K562 (cell line): ENCODE measurements around the gene TCEA3. TPM values are rescaled to one million over a fixed set of nuclear protein-coding genes. Genes with fewer than 3 reads are reported as not detected.

ENCODE experiments used
- CEBPZ ChIP-seq: fragments of 150-350 bp; IDR thresholded peaks from 2 replicates; pipeline ENCODE4 v1.6.1; 2014; ENCODE audit warnings: low read depth, mild to moderate bottlenecking, low read length, borderline replicate concordance
- ETV5 ChIP-seq: sonication (generic); formaldehyde crosslinking; IDR thresholded peaks from 2 replicates; pipeline ENCODE4 v1.4.0; 2020; ENCODE audit warnings: low read depth, mild to moderate bottlenecking, missing genetic modification reagents
- GATA2 ChIP-seq: sonication (generic); formaldehyde crosslinking; IDR thresholded peaks from 2 replicates; pipeline ENCODE4 v1.4.0; 2020; ENCODE audit warnings: mild to moderate bottlenecking, missing genetic modification reagents
- LARP7 ChIP-seq: fragments of 450-650 bp; IDR thresholded peaks from 2 replicates; pipeline ENCODE4 v1.6.1; 2016
- MEF2A ChIP-seq: IDR thresholded peaks from 2 replicates; pipeline ENCODE4 v1.6.1; 2011; ENCODE audit warnings: low read depth, mild to moderate bottlenecking, low read length, moderate library complexity; ENCODE audit not compliant: control insufficient read depth
- MXD1 ChIP-seq: fragments of 250-450 bp; sonication (Bioruptor Pico); IDR thresholded peaks from 2 replicates; pipeline ENCODE4 v1.8.0; 2021; ENCODE audit warnings: borderline replicate concordance, mild to moderate bottlenecking, moderate library complexity; ENCODE audit not compliant: poor library complexity, severe bottlenecking
- NFIX ChIP-seq: fragments of 250-450 bp; sonication (Bioruptor Pico); IDR thresholded peaks from 2 replicates; pipeline ENCODE4 v1.4.0; 2020; ENCODE audit warnings: low read depth, mild to moderate bottlenecking, moderate library complexity
- NFRKB ChIP-seq: fragments of 450-650 bp; IDR thresholded peaks from 2 replicates; pipeline ENCODE4 v1.6.1; 2016; ENCODE audit warnings: low read depth
- SMARCB1 ChIP-seq: IDR thresholded peaks from 2 replicates; pipeline ENCODE4 v1.6.1; 2011; ENCODE audit warnings: improper control_type of control experiment, low read depth; ENCODE audit not compliant: insufficient read length
- ZBTB5 ChIP-seq: fragments of 450-650 bp; IDR thresholded peaks from 2 replicates; pipeline ENCODE4 v1.6.1; 2017; ENCODE audit warnings: antibody characterized with exemption
- ZNF76 ChIP-seq: fragments of 250-450 bp; sonication (Bioruptor Pico); IDR thresholded peaks from 2 replicates; pipeline ENCODE4 v1.4.0; 2020; ENCODE audit warnings: mild to moderate bottlenecking, moderate library complexity, borderline replicate concordance
- polyA plus RNA-seq, 8 experiments: library from polyadenylated mRNA; depleted of rRNA in 4 of 8; stranded (reverse) in 5 of 8; unstranded in 3 of 8; fragments of >200 nt; fragmentation: Nextera tagmentation in 2 of 8; fragmentation: Illumina TruSeq in 1 of 8; extraction: Ambion mirVana in 2 of 8; extraction: Trizol in 1 of 8; gene quantifications; 2 replicates each; pipeline versions ENCODE4 v1.2.1 to v1.2.3, GENCODE V29; 2011 to 2014; ENCODE audit warnings: inconsistent platforms in 1 of 8, missing spikeins in 1 of 8
- total RNA-seq, 7 experiments: library from RNA; depleted of rRNA in 6 of 7; stranded (reverse); fragments of >200 nt in 6 of 7; fragmentation: Illumina TruSeq in 2 of 7; extraction: Trizol in 2 of 7; gene quantifications; 2 replicates each; pipeline versions ENCODE4 v1.2.1 to v1.2.3, GENCODE V29; 2011 to 2021; ENCODE audit warnings: low replicate concordance in 1 of 7

The TCEA3 gene
- total and polyA plus RNA-seq, 9 of the 15 experiments (the other 6 are each of a cell fraction or from before 2014, with no cell fraction given) = 0.03 to 0.55 (median 0.36) TPM

- TF ChIP-seq ZBTB5 (0 out of 2 replicates have a peak, but pooled peaks have one; percentile 25), MXD1 (CRISPR knock-in tag) (no peak), ETV5 (CRISPR knock-in tag) (peak; percentile 60; the same call in 1 of the 2 replicates), LARP7 (no peak), SMARCB1 (peak; percentile 41), MEF2A (peak; percentile 88), CEBPZ (no peak), ZNF76 (CRISPR knock-in tag) (no peak), NFRKB (0 out of 2 replicates have a peak, but pooled peaks have one; percentile 24), NFIX (CRISPR knock-in tag) (peak; percentile 56), GATA2 (CRISPR knock-in tag) (0 out of 2 replicates have a peak, but pooled peaks have one; percentile 8)
- TF ChIP-seq, all 486 proteins: peak for 68
These were observed 55.1 kb downstream of the TCEA3 start, which contains the start of gene ZNF436 (continued) for GRCh38 chr1:23369335-23370013.
